HepG2 (cell line): ENCODE measurements around the gene ZFP14. TPM values are rescaled to one million over a fixed set of nuclear protein-coding genes. Genes with fewer than 3 reads are reported as not detected.

Experiments
- MIER2 ChIP-seq: IDR thresholded peaks from 2 replicates; pipeline ENCODE4 v1.6.1; 2016; ENCODE audit warnings: missing biosample characterization, missing genetic modification reagents
- MYC ChIP-seq: sonication (generic); formaldehyde crosslinking; IDR thresholded peaks from 2 replicates; pipeline ENCODE4 v1.9.0; 2021; ENCODE audit warnings: missing genetic modification reagents, borderline replicate concordance
- RBFOX2 ChIP-seq: fragments of 200-400 bp; formaldehyde crosslinking; IDR thresholded peaks from 2 replicates; pipeline ENCODE4 v1.6.1; 2017; ENCODE audit warnings: low read depth, mild to moderate bottlenecking, low read length
- SNAI1 ChIP-seq: sonication (generic); formaldehyde crosslinking; IDR thresholded peaks from 2 replicates; pipeline ENCODE4 v1.5.0; 2020; ENCODE audit warnings: mild to moderate bottlenecking, missing genetic modification reagents, borderline replicate concordance
- SRF ChIP-seq: IDR thresholded peaks from 2 replicates; pipeline ENCODE4 v1.6.1; 2011; ENCODE audit warnings: mild to moderate bottlenecking, low read depth, low read length, moderate library complexity
- TBL1XR1 ChIP-seq: fragments of 150-350 bp; IDR thresholded peaks from 2 replicates; pipeline ENCODE4 v1.6.1; 2014; ENCODE audit warnings: borderline replicate concordance, low read length; ENCODE audit not compliant: partially characterized antibody
- ZBTB42 ChIP-seq: sonication (generic); formaldehyde crosslinking; IDR thresholded peaks from 2 replicates; pipeline ENCODE4 v1.5.0; 2020; ENCODE audit warnings: mild to moderate bottlenecking, missing genetic modification reagents
- ZNF235 ChIP-seq: sonication (generic); formaldehyde crosslinking; IDR thresholded peaks from 2 replicates; pipeline ENCODE4 v1.8.1; 2023; ENCODE audit warnings: mild to moderate bottlenecking, missing genetic modification reagents, borderline replicate concordance
- ZNF652 ChIP-seq: IDR thresholded peaks from 2 replicates; pipeline ENCODE4 v1.6.1; 2016; ENCODE audit warnings: low read depth, borderline replicate concordance
- ZZZ3 ChIP-seq: sonication (generic); formaldehyde crosslinking; IDR thresholded peaks from 2 replicates; pipeline ENCODE4 v1.4.0; 2020; ENCODE audit warnings: missing genetic modification reagents, mild to moderate bottlenecking, borderline replicate concordance
- polyA plus RNA-seq, 8 experiments: library from polyadenylated mRNA; depleted of rRNA in 3 of 8; stranded (reverse) in 7 of 8; unstranded in 1 of 8; fragments of >200 nt; fragmentation: Illumina TruSeq in 4 of 8; extraction: Trizol in 4 of 8; gene quantifications; 2 replicates each; pipeline versions ENCODE4 v1.2.1 to v1.2.3, GENCODE V29; 2011 to 2016; ENCODE audit warnings: low read depth in 4 of 8, missing spikeins in 1 of 8, mixed read lengths in 1 of 8; ENCODE audit not compliant: insufficient read depth in 1 of 8
- total RNA-seq, 5 experiments: library from RNA; depleted of rRNA; stranded (reverse); fragments of >200 nt; fragmentation: Illumina TruSeq; extraction: Trizol; gene quantifications; 2 replicates each; pipeline ENCODE4 v1.2.3, GENCODE V29; 2016; ENCODE audit warnings: low read depth in 1 of 5
- TF ChIP-seq, protein P1 (sequence below), 2 experiments: sonication (generic) in 1 of 2; formaldehyde crosslinking in 1 of 2; IDR thresholded peaks; 2 replicates each; pipeline versions ENCODE4 v1.5.1 to v1.6.1; 2011 to 2020; ENCODE audit warnings: borderline replicate concordance in 1 of 2, low read depth in 1 of 2, low read length in 1 of 2, mild to moderate bottlenecking in 1 of 2, missing genetic modification reagents in 1 of 2, moderate library complexity in 1 of 2
- TF ChIP-seq, protein P2 (sequence below): fragments of 450-650 bp; IDR thresholded peaks from 2 replicates; pipeline ENCODE4 v1.6.1; 2017; ENCODE audit warnings: mild to moderate bottlenecking
- TF ChIP-seq, protein P3 (sequence below): sonication (generic); formaldehyde crosslinking; IDR thresholded peaks from 2 replicates; pipeline ENCODE4 v1.4.0; 2020; ENCODE audit warnings: missing genetic modification reagents
- TF ChIP-seq, protein P4 (sequence below): sonication (generic); formaldehyde crosslinking; IDR thresholded peaks from 2 replicates; pipeline ENCODE4 v1.4.0; 2020; ENCODE audit warnings: missing genetic modification reagents, borderline replicate concordance
- TF ChIP-seq, protein P5 (sequence below), 2 experiments: fragments of 450-650 bp in 1 of 2; sonication (generic) in 1 of 2; formaldehyde crosslinking; IDR thresholded peaks; 2 replicates each; pipeline versions ENCODE4 v1.5.0 to v1.8.0; 2020 to 2022; ENCODE audit warnings: mild to moderate bottlenecking in 1 of 2, missing genetic modification reagents in 1 of 2
- TF ChIP-seq, protein P6 (sequence below): sonication (generic); formaldehyde crosslinking; IDR thresholded peaks from 2 replicates; pipeline ENCODE4 v1.4.0; 2020; ENCODE audit warnings: low read depth, mild to moderate bottlenecking, missing genetic modification reagents

ZFP14 gene
- total and polyA plus RNA-seq, 2 of the 13 experiments (the other 11 are each of a cell fraction or from before 2014, with no cell fraction given) = 2.0 to 5.0 TPM

DNA sequence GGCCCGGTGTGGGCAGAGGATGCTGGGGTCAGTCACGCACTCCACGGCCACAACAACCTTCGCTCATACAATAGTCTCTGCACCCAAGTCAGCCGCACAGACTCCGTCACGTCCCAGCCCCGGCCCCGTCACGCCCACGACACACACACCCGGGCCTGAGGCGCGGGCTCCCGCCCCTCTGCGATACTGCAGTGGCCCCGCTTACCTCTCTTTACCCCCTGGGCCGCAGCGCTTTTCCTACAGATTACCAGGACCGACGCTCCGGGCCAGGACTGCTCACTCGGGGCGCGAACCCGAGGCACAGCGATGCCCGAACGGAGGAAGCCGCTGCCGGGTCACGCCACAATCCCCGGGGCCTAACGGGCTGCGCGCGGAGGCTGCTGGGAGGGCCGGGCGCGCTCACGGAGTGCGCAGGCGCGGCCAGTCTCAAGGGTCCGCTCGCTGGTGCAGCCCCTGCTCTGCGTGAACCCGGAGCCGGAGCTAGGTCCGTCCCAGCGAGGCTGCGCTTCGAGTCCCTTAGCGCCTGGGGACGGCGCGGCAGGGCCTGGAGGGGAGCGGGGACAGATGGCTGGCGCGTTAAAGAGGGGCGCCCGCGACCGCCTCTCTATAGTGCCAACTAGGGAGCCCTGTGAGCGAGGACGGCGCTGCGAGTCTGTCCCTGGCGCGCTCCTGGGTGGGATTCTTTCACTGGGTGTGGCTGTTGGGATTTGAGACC, 39.4 kb upstream of the ZFP14 start, which contains the start of gene ZFP82 (continued):
- TF ChIP-seq, protein P1, sequence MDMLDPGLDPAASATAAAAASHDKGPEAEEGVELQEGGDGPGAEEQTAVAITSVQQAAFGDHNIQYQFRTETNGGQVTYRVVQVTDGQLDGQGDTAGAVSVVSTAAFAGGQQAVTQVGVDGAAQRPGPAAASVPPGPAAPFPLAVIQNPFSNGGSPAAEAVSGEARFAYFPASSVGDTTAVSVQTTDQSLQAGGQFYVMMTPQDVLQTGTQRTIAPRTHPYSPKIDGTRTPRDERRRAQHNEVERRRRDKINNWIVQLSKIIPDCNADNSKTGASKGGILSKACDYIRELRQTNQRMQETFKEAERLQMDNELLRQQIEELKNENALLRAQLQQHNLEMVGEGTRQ (IDR thresholded peaks at IDR 0.05; ENCODE audit: low read depth, low read length) = no peak
- TF ChIP-seq, protein P1 (CRISPR knock-in tag; IDR thresholded peaks at IDR 0.05; ENCODE audit: borderline replicate concordance) = no peak
- TF ChIP-seq, protein P2, sequence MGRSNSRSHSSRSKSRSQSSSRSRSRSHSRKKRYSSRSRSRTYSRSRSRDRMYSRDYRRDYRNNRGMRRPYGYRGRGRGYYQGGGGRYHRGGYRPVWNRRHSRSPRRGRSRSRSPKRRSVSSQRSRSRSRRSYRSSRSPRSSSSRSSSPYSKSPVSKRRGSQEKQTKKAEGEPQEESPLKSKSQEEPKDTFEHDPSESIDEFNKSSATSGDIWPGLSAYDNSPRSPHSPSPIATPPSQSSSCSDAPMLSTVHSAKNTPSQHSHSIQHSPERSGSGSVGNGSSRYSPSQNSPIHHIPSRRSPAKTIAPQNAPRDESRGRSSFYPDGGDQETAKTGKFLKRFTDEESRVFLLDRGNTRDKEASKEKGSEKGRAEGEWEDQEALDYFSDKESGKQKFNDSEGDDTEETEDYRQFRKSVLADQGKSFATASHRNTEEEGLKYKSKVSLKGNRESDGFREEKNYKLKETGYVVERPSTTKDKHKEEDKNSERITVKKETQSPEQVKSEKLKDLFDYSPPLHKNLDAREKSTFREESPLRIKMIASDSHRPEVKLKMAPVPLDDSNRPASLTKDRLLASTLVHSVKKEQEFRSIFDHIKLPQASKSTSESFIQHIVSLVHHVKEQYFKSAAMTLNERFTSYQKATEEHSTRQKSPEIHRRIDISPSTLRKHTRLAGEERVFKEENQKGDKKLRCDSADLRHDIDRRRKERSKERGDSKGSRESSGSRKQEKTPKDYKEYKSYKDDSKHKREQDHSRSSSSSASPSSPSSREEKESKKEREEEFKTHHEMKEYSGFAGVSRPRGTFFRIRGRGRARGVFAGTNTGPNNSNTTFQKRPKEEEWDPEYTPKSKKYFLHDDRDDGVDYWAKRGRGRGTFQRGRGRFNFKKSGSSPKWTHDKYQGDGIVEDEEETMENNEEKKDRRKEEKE = no peak
- peak; percentile 88 for TF ChIP-seq RBFOX2
- TF ChIP-seq MYC (CRISPR knock-in tag) = peak; percentile 41; the same call in 1 of the 2 replicates
- TF ChIP-seq, protein P3, sequence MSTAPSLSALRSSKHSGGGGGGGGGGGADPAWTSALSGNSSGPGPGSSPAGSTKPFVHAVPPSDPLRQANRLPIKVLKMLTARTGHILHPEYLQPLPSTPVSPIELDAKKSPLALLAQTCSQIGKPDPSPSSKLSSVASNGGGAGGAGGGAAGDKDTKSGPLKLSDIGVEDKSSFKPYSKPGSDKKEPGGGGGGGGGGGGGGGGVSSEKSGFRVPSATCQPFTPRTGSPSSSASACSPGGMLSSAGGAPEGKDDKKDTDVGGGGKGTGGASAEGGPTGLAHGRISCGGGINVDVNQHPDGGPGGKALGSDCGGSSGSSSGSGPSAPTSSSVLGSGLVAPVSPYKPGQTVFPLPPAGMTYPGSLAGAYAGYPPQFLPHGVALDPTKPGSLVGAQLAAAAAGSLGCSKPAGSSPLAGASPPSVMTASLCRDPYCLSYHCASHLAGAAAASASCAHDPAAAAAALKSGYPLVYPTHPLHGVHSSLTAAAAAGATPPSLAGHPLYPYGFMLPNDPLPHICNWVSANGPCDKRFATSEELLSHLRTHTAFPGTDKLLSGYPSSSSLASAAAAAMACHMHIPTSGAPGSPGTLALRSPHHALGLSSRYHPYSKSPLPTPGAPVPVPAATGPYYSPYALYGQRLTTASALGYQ (CRISPR knock-in tag) = no peak
- TF ChIP-seq SNAI1 = no peak
- peak; percentile 78; the same call in 1 of the 2 replicates for TF ChIP-seq ZZZ3 (CRISPR knock-in tag)
- no peak for TF ChIP-seq ZNF235 (CRISPR knock-in tag)
- TF ChIP-seq, protein P4, sequence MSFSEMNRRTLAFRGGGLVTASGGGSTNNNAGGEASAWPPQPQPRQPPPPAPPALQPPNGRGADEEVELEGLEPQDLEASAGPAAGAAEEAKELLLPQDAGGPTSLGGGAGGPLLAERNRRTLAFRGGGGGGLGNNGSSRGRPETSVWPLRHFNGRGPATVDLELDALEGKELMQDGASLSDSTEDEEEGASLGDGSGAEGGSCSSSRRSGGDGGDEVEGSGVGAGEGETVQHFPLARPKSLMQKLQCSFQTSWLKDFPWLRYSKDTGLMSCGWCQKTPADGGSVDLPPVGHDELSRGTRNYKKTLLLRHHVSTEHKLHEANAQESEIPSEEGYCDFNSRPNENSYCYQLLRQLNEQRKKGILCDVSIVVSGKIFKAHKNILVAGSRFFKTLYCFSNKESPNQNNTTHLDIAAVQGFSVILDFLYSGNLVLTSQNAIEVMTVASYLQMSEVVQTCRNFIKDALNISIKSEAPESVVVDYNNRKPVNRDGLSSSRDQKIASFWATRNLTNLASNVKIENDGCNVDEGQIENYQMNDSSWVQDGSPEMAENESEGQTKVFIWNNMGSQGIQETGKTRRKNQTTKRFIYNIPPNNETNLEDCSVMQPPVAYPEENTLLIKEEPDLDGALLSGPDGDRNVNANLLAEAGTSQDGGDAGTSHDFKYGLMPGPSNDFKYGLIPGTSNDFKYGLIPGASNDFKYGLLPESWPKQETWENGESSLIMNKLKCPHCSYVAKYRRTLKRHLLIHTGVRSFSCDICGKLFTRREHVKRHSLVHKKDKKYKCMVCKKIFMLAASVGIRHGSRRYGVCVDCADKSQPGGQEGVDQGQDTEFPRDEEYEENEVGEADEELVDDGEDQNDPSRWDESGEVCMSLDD = no peak
- no peak for TF ChIP-seq ZNF652 (CRISPR knock-in tag)
- TF ChIP-seq, protein P5, sequence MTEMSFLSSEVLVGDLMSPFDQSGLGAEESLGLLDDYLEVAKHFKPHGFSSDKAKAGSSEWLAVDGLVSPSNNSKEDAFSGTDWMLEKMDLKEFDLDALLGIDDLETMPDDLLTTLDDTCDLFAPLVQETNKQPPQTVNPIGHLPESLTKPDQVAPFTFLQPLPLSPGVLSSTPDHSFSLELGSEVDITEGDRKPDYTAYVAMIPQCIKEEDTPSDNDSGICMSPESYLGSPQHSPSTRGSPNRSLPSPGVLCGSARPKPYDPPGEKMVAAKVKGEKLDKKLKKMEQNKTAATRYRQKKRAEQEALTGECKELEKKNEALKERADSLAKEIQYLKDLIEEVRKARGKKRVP (CRISPR knock-in tag; IDR thresholded peaks at IDR 0.05) = no peak
- TF ChIP-seq SRF = no peak
- no peak for TF ChIP-seq TBL1XR1
- no peak for TF ChIP-seq MIER2 (CRISPR knock-in tag)
- TF ChIP-seq, protein P6, sequence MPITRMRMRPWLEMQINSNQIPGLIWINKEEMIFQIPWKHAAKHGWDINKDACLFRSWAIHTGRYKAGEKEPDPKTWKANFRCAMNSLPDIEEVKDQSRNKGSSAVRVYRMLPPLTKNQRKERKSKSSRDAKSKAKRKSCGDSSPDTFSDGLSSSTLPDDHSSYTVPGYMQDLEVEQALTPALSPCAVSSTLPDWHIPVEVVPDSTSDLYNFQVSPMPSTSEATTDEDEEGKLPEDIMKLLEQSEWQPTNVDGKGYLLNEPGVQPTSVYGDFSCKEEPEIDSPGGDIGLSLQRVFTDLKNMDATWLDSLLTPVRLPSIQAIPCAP (CRISPR knock-in tag) = no peak
- no peak for TF ChIP-seq ZBTB42 (CRISPR knock-in tag)
